ENCODE measurements around the gene VPS37C. TPM values are rescaled to one million over a fixed set of nuclear protein-coding genes. Genes with fewer than 3 reads are reported as not detected.
A peak's percentile ranks its signal among the peaks of the same experiment; 100 is the strongest.

VPS37C gene
- total and polyA plus RNA-seq, 2 of the 13 experiments (the other 11 are each of a cell fraction or from before 2014, with no cell fraction given), result 7.5 to 8.8 TPM

DNA sequence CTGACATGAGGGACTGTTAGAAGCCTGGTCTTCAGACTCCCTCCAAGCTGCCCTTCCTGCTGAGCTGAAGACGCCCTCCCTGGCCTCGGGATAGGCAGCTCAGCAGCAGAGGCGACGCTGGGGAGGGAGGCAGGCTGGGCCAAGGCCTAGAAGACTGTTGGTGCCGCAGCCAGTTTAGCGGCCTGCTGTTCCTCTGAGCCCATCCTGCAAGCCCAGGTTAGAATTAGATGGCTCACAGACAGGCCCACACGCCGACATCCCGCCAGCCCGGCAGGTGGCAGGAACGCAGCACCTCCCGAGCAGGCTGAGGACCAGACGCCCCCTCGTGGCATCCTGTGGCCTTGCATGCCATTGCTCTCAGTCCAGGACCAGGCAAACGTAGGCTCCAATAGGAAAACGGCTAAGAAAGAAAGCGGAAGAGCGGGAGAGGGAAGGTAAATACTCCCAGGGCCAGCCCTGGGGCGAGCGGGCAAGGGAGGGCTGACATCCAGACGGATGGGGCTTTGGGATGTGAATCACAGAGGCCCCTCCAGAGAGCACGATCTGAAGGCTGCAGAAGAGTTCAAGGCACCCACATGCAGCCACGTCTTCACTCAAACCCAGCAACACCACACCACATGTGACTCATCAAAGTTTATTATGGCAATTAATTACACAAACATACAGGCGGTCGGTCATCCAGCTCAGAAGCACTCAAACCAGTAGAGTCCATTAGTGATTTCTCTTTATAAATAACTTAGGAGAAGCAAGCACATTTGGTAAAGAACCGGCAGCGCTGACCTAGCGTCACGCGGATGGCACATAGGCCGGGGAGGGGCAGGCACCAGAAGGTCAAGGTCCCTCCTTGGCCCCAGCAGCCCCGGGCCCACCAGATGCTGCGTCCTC lies 31.3 kb downstream of the VPS37C start (continued):
- TF ChIP-seq, protein P1, sequence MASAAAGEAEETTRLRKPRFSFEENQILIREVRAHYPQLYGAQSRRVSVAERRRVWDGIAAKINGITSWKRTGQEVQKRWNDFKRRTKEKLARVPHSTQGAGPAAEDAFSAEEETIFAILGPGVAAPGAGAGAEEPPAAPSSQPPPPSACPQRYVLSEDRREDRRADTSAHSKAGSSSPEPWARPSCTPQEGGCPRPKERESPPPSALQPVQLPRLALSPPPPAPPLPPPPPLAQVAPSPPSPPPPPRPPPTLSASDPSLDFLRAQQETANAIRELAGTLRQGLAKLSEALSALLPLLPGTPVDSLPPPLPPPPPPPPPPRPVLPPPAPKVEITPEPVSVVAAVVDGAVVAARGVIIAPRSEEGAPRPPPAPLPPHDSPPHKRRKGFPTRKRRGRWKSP (CRISPR knock-in tag; IDR thresholded peaks at IDR 0.05), result no peak
- TF ChIP-seq ZNF616 (CRISPR knock-in tag; IDR thresholded peaks at IDR 0.05; ENCODE audit: low read depth), result no peak
- no peak for TF ChIP-seq ZFP36L1 (CRISPR knock-in tag; IDR thresholded peaks at IDR 0.05)
- TF ChIP-seq KDM3A (CRISPR knock-in tag; IDR thresholded peaks at IDR 0.05; ENCODE audit: low read depth), result 0 out of 2 replicates have a peak, but pooled peaks have one; percentile 39
- TF ChIP-seq ZFP1 (CRISPR knock-in tag; IDR thresholded peaks at IDR 0.05), result 0 out of 2 replicates have a peak, but pooled peaks have one; percentile 79
- no peak for TF ChIP-seq RARG (CRISPR knock-in tag; IDR thresholded peaks at IDR 0.05; ENCODE audit: low read depth)
- no peak for TF ChIP-seq PREB (CRISPR knock-in tag; IDR thresholded peaks at IDR 0.05)
- TF ChIP-seq ZNF737 (CRISPR knock-in tag; IDR thresholded peaks at IDR 0.05; ENCODE audit: borderline replicate concordance), result no peak
- TF ChIP-seq, protein P2, sequence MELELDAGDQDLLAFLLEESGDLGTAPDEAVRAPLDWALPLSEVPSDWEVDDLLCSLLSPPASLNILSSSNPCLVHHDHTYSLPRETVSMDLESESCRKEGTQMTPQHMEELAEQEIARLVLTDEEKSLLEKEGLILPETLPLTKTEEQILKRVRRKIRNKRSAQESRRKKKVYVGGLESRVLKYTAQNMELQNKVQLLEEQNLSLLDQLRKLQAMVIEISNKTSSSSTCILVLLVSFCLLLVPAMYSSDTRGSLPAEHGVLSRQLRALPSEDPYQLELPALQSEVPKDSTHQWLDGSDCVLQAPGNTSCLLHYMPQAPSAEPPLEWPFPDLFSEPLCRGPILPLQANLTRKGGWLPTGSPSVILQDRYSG (CRISPR knock-in tag; IDR thresholded peaks at IDR 0.05), result no peak
- TF ChIP-seq MED8 (CRISPR knock-in tag; IDR thresholded peaks at IDR 0.05; ENCODE audit: insufficient replicate concordance), result no peak
- TF ChIP-seq EP300 (IDR thresholded peaks at IDR 0.05; ENCODE audit: low read depth in 2 of 2, low read length in 2 of 2), result no peak; a peak in 1 of 4 replicates
- peak; percentile 19; the same call in 1 of the 2 replicates for TF ChIP-seq EP300 (CRISPR knock-in tag; IDR thresholded peaks at IDR 0.05; ENCODE audit: borderline replicate concordance)
- TF ChIP-seq ZNF691 (CRISPR knock-in tag; IDR thresholded peaks at IDR 0.05; ENCODE audit: borderline replicate concordance, low read depth), result peak; percentile 95
- TF ChIP-seq, protein P3, sequence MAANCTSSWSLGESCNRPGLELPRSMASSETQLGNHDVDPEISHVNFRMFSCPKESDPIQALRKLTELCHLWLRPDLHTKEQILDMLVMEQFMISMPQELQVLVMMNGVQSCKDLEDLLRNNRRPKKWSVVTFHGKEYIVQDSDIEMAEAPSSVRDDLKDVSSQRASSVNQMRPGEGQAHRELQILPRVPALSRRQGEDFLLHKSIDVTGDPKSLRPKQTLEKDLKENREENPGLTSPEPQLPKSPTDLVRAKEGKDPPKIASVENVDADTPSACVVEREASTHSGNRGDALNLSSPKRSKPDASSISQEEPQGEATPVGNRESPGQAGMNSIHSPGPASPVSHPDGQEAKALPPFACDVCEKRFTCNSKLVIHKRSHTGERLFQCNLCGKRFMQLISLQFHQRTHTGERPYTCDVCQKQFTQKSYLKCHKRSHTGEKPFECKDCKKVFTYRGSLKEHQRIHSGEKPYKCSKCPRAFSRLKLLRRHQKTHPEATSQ (CRISPR knock-in tag; IDR thresholded peaks at IDR 0.05; ENCODE audit: borderline replicate concordance), result peak; percentile 79; the same call in 1 of the 2 replicates
- no peak for TF ChIP-seq PAX8 (CRISPR knock-in tag; IDR thresholded peaks at IDR 0.05; ENCODE audit: borderline replicate concordance)
- TF ChIP-seq ZNF563 (CRISPR knock-in tag; IDR thresholded peaks at IDR 0.05), result no peak
- no peak for TF ChIP-seq MATR3 (CRISPR knock-in tag; IDR thresholded peaks at IDR 0.05)
- peak; percentile 55; the same call in 1 of the 2 replicates for TF ChIP-seq RXRA (CRISPR knock-in tag; IDR thresholded peaks at IDR 0.05)
- peak; percentile 67; the same call in 1 of the 2 replicates for TF ChIP-seq ZNF124 (CRISPR knock-in tag; IDR thresholded peaks at IDR 0.05)
- no peak for TF ChIP-seq ZBTB8A (CRISPR knock-in tag; IDR thresholded peaks at IDR 0.05; ENCODE audit: borderline replicate concordance, low read depth)
- no peak for TF ChIP-seq ZNF33B (CRISPR knock-in tag; IDR thresholded peaks at IDR 0.05)
- TF ChIP-seq GTF2F1 (IDR thresholded peaks at IDR 0.05; ENCODE audit: low read length), result no peak
- no peak for TF ChIP-seq NPAS2 (CRISPR knock-in tag; IDR thresholded peaks at IDR 0.05; ENCODE audit: borderline replicate concordance)

Measured in HepG2 (cell line).